RCC 7860 (cell line): ENCODE data around the gene AVPR2.

Experiments
- DNase-seq: peaks from one replicate; pipeline ENCODE4 v3.0.0-alpha.2; 2015; ENCODE audit warnings: low spot score
- FAIRE-seq: peaks from 2 replicates; lab custom pipeline; 2012; peaks lifted over from hg19 to GRCh38; lab: Jason Lieb, UNC

AVPR2 gene

GRCh38 chrX:153948847-153949805 lies 44.7 kb downstream of the AVPR2 start:
- DNase-seq, result no peak
- FAIRE-seq, result no peak

- FAIRE-seq (no peak), DNase-seq (no peak)
Observed at GRCh38 chrX:153950127-153950526, 45.7 kb downstream of the AVPR2 start.

- DNase-seq (no peak), FAIRE-seq (no peak)
Observed at GRCh38 chrX:153951683-153952372, 47.4 kb downstream of the AVPR2 start.

GRCh38 chrX:153952373-153953026 lies 48.0 kb downstream of the AVPR2 start:
- DNase-seq (no peak), FAIRE-seq (no peak)

- no peak for FAIRE-seq
Observed at GRCh38 chrX:153953342-153953830, 48.9 kb downstream of the AVPR2 start.

GRCh38 chrX:153953892-153954557 lies 49.6 kb downstream of the AVPR2 start:
- FAIRE-seq (no peak), DNase-seq (no peak)

More at GRCh38 chrX:153953342-153953830, 48.9 kb downstream of the AVPR2 start:
- DNase-seq, result no peak

- DNase-seq, result no peak
- FAIRE-seq, result no peak
Observed at GRCh38 chrX:153954558-153955227, 50.2 kb downstream of the AVPR2 start.

GRCh38 chrX:153955228-153955732 lies 50.8 kb downstream of the AVPR2 start:
- DNase-seq, result no peak
- FAIRE-seq, result no peak

GRCh38 chrX:153956044-153956907 lies 51.8 kb downstream of the AVPR2 start:
- DNase-seq (no peak), FAIRE-seq (no peak)
